Transverse colon (tissue), 4 donors: Measurements from ENCODE around the gene IL36B.

Experiments
- CTCF ChIP-seq, 5 experiments: fragments of 200-600 bp in 3 of 5; fragments of 450-650 bp in 2 of 5; sonication (generic) in 3 of 5; IDR thresholded peaks; 1 replicate in 2 of 5; 2 replicates in 3 of 5; pipeline ENCODE4 v1.5.1; 2016 to 2017; ENCODE audit warnings: antibody characterized with exemption in 5 of 5, inconsistent platforms in 3 of 5, mild to moderate bottlenecking in 2 of 5, moderate library complexity in 1 of 5
- EP300 ChIP-seq: sonication (generic); formaldehyde crosslinking; IDR thresholded peaks from one replicate; pipeline ENCODE4 v1.6.1; 2017; ENCODE audit warnings: antibody characterized with exemption, low read depth
- POLR2A ChIP-seq: fragments of 450-650 bp; IDR thresholded peaks from one replicate; pipeline ENCODE4 v1.6.1; 2016; ENCODE audit warnings: antibody characterized with exemption, mild to moderate bottlenecking, moderate library complexity
- POLR2AphosphoS5 ChIP-seq, 3 donors: sonication (generic); formaldehyde crosslinking; IDR thresholded peaks; one replicate each; pipeline ENCODE4 v1.6.1; 2016; ENCODE audit warnings: antibody characterized with exemption in 3 of 3

GRCh38 chr2:113070606-113070975 lies 17.9 kb upstream of the IL36B start:
- no peak for TF ChIP-seq POLR2A
- TF ChIP-seq EP300 = no peak
- no peak for TF ChIP-seq CTCF (IDR thresholded peaks at IDR 0.05)
- TF ChIP-seq POLR2AphosphoS5 (IDR thresholded peaks at IDR 0.05) = no peak
